Activated CD4-positive, alpha-beta T cell treated with anti-CD3 and anti-CD28 coated beads, Interleukin-2, Interleukin-4, amounts not matched to agents 100 ng/mL and 50 ng/mL, durations not matched to agents 16 hours and 8 hours (primary cell): Measurements from ENCODE around the gene NECTIN3.

Experiments used
- DNase-seq: peaks from one replicate; pipeline ENCODE4 v3.0.0-alpha.2; 2020; ENCODE audit warnings: low spot score

The NECTIN3 gene

GRCh38 chr3:111071257-111072030, at the start of gene NECTIN3:
Gene NECTIN3, plus strand, starts transcription at chr3:111071816. Its CDS starts 202 bp downstream, at chr3:111072018.
- DNase-seq, result peak; percentile 79

- no peak for DNase-seq
Observed at GRCh38 chr3:111027868-111028267, 43.7 kb upstream of the NECTIN3 start.

- no peak for DNase-seq
Observed at GRCh38 chr3:111031538-111031937, 40.1 kb upstream of the NECTIN3 start.

- DNase-seq, result no peak
Observed at GRCh38 chr3:111032677-111033076, 38.9 kb upstream of the NECTIN3 start.

GRCh38 chr3:111033470-111034050, 38.1 kb upstream of the NECTIN3 start:
- DNase-seq, result no peak

GRCh38 chr3:111035316-111035715, 36.3 kb upstream of the NECTIN3 start:
- DNase-seq, result no peak

- no peak for DNase-seq
Observed at GRCh38 chr3:111035902-111036301, 35.7 kb upstream of the NECTIN3 start.

GRCh38 chr3:111040959-111041358, 30.7 kb upstream of the NECTIN3 start:
- DNase-seq, result no peak

GRCh38 chr3:111045564-111045963, 26.1 kb upstream of the NECTIN3 start:
- no peak for DNase-seq

GRCh38 chr3:111047042-111047441, 24.6 kb upstream of the NECTIN3 start:
- no peak for DNase-seq

GRCh38 chr3:111047812-111048435, 23.7 kb upstream of the NECTIN3 start:
- DNase-seq, result no peak

- no peak for DNase-seq
Observed at GRCh38 chr3:111051354-111051753, 20.3 kb upstream of the NECTIN3 start.

- DNase-seq, result no peak
Observed at GRCh38 chr3:111068574-111068973, 3.0 kb upstream of the NECTIN3 start.

GRCh38 chr3:111069974-111070771, 1.4 kb upstream of the NECTIN3 start:
- no peak for DNase-seq

GRCh38 chr3:111070772-111071256, 802 bp upstream of the NECTIN3 start:
- DNase-seq, result no peak

GRCh38 chr3:111072031-111072921, 660 bp downstream of the NECTIN3 start:
- no peak for DNase-seq

- no peak for DNase-seq
Observed at GRCh38 chr3:111073218-111073617, 1.6 kb downstream of the NECTIN3 start.

GRCh38 chr3:111076732-111077131, 5.1 kb downstream of the NECTIN3 start:
- no peak for DNase-seq

- no peak for DNase-seq
Observed at GRCh38 chr3:111077369-111077768, 5.8 kb downstream of the NECTIN3 start.

GRCh38 chr3:111080413-111080812, 8.8 kb downstream of the NECTIN3 start:
- no peak for DNase-seq

GRCh38 chr3:111081008-111081545, 9.5 kb downstream of the NECTIN3 start:
- DNase-seq, result no peak
